GM10847 (cell line): Measurements from ENCODE around the gene CLEC4F.

Source experiments
- POLR2A ChIP-seq: IDR thresholded peaks from 2 replicates; pipeline ENCODE4 v1.6.1; 2011; ENCODE audit not compliant: insufficient read length; ENCODE audit errors: extremely low read depth

The CLEC4F gene

GRCh38 chr2:70829916-70830315, 9.5 kb upstream of the CLEC4F start:
- no peak for TF ChIP-seq POLR2A

DNA sequence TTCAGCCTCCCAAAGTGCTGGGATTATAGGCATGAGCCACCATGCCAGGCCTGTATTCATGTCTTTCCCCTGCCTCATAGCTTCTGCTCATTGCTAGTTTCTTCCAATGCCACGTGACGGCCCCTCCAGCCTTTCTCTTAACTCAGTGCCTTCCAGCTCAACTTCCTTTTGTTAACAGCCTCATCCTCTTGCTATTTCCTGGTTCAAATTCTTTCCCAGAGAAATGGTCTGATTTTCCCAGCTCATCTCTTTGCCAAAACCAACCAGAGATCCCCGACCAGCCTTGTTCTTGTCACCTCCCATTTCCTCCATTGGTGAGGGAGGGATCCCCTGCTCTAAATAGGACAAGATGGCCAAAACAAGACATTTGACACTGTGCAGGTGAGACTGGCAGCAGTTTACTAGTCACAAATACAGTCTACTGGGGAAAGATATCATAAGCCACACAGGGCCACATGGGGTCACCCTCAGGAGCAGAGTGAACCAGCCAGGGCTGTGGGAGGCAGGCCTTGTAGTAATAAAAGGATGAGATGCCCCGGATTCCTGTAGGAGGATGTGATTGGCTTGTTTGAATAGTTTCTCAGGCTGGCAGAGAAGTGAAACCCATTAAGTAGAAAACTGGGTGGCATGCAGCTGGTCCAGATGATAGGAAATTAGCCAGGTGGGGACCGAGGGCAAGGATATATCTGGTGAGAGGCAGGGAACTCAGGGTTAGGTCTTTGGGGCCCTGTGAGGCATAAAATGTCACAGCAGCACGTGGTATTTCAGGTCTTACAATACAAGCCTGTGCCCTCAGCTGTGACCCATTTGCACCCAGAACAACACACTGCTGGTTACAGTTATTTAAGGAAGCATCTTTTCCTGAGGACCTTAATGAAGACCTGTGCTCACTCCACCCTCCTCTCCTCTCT, 8.8 kb upstream of the CLEC4F start:
- no peak for TF ChIP-seq POLR2A

GRCh38 chr2:70828115-70828514, 7.7 kb upstream of the CLEC4F start:
- no peak for TF ChIP-seq POLR2A

GRCh38 chr2:70827388-70827787, 7.0 kb upstream of the CLEC4F start:
- TF ChIP-seq POLR2A = no peak

- TF ChIP-seq POLR2A = no peak
These were observed 6.4 kb upstream of the CLEC4F start for GRCh38 chr2:70826696-70827350.

DNA sequence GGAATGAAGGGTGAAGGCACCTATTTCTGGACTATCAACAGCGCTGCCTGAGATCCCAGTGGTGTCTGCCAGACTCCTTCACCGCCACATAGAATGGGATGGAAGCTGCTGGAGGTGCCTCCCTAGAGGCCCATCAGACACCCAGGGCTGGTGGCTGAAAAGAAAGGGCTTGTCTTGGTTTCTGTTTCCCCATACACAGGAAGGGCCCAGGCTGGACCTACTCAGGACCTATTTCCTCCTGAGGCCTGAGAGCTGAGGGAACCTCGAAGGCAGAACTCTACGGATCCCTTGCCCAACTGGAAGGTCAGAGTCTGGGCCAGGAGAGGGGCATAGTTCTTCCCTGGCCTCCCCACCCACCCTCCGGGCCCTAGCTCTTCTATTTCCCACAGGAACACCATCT, 2.9 kb upstream of the CLEC4F start:
- TF ChIP-seq POLR2A = no peak

DNA sequence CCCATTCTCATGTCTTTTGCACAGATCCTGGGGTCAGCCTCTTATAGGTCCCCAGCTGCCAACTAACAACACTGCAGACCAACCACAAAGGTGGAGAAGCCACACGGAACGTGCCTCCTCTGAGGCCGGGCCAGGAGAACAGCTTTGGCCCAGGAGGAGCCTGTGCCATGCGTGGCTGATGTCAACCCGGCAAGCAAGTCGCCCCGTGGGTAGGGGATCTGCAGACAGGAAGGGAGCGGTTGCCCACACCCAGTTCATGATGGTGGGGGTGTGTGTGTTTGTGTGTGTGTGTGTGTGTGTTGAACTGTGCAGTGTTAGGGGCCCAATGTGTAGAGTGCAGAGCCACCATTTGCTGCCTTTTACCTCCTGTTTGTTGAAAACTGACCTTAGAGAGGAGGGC, 2.4 kb upstream of the CLEC4F start:
- TF ChIP-seq POLR2A = no peak

DNA sequence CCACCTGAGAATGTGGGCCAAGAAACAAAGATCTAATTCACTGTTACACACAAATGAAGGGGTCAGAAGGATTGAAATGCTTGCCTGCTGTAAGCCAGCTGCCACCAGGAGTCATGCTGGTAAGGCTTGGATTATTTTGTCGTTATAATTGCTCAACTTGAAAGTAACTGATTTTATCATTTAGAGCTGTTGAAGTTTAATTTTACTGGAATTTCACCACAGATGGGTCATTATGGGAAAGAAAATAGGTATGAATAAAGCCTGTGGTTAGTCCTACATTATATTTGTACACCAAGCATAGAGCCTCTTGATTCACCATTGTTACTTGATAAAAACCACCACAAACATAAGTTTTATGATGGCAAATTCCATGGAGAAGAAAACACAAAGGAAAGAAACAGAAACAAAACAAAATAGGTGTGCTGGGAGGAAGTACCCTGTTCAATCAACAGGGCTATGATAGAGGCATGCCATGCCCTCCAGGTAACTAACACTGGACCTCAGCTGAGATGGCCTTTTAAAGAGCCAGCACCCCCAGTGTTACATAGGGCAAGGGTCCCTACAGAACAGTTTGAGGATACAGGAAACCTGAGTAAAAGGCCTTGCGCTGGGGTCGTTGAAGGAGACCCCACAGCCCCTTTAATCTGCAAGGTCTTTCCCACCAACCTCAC, 3.0 kb downstream of the CLEC4F start:
- TF ChIP-seq POLR2A = no peak

DNA sequence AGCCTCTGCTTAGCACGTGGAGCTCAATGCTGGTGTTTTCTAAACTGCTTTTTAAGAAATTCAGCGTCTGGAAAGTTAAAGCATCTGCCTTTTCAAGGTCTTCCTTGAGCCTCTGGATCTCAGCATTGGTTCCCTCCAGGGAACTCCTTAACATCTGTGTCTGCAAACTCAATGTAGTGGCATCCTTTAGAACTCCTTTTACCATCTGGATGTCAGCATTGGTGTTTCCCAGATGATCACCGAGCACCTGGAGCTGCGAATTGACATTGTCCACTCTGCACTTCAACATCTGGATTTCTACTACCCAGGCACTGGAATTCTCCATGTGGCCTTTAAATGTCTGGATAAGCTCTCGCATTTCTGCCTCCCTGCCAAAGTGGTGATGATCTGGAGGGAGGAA, 3.7 kb downstream of the CLEC4F start:
- no peak for TF ChIP-seq POLR2A

DNA sequence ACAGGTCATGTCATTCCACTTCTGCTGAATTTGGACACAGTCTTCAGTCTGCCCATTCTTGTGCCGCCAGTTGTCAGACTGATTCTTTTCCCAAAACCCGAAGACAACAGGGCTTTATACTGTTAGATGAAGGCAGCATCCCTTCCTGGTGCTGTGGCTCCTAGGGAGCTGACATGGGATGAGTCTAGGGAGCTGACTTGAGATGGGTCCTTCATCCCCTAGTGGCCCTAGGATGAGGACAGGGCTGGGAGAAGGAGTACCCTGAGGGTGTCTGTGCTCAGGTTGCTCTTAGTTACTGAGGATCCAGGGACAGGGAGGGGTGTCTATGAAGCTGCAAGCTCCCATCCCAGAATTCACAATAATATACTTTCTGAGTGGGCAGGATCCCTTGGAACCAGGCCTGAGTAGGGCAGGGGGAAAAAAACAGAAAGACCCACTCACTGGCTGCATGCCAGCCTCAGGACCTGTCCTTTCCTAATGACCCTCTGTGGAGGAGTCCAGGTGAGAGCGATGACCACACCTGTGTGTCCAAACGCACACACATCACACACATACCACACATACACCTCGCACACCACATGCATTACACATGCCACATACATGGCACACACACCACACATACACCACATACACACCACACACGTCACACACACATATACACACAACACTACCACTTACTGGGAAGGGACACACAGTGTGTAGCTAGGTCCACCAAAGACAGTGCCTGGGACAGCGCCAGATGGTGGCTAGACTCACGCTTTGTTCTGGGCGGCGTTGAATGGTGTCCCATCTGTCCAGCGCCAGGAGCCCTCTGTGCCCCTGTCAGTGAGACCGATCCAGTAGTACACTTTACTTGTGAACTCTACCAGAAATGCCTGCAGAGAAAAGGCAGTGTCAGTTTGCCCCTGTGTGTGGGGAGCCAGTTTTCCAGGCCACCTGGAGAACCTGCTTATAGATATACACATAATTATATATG, 11.1 kb downstream of the CLEC4F start:
- no peak for TF ChIP-seq POLR2A

- no peak for TF ChIP-seq POLR2A
These were observed 12.6 kb downstream of the CLEC4F start for GRCh38 chr2:70807828-70808118.

GRCh38 chr2:70807102-70807827, 13.1 kb downstream of the CLEC4F start:
- no peak for TF ChIP-seq POLR2A

DNA sequence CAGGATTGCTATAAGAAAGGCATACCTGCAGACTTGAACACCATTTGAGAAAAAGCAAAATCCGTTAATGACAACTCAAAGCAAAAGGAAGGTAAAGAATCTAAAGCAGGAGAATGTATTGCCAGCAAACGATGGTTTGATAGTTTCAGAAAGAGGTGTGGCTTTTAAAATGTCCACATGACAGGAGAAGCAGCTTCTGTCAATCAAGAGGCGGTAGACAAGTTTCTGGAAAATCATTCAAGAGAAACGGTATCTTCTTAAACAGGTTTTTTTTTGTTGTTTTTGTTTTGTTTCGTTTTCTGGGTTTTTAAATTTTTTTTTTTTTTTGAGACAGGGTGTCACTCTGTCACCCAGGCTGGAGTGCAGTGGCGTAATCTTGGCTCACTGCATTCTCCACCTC, 13.8 kb downstream of the CLEC4F start:
- TF ChIP-seq POLR2A = no peak

DNA sequence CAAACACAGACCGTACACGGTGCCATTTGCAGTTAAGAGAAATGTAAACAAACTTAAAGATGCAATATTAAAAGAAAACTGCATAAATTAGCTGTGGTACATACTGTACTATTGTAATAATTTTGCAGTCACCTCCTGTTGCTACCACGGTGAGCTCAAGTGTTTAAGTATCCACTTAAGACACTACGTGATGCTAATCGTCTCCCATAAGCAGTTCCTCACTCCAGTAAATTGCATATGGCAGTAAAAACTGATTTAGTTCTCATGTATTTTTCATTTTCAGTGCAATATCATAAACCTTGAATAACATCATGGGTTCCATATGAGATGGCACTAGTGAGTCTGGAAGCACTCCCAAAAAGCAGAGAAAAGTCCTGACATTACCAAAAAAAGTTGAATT, 14.4 kb downstream of the CLEC4F start:
- no peak for TF ChIP-seq POLR2A
